ENCODE results near the gene CD244. TPM values are rescaled to one million over a fixed set of nuclear protein-coding genes. Genes with fewer than 3 reads are reported as not detected.

CD244 gene
- total and polyA plus RNA-seq, 8 donors, result 0.15 to 1.1 (median 0.43) TPM; not detected in 3

DNA sequence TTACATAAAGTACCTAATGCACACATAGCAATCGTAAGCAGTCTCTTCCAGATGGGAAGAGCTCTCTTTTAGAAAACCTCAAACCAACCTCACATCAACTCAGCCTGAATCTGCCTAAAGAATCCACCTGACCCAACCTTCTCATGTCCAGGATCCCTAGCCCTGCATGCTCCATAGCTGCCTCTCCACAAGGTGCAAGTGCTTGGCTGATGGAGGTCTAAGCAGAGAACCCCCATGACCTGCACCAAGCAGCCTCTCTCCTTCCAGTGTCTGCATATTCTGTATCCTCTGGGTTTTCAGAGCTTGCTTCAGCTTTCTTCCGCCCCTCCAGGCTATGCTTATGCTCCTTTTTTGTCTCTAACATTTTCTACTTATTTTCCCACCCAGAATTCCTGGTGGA is 64.2 kb downstream of the CD244 start:
- no peak for DNase-seq
- no peaks in the 10 kb centered on the region for H3K9me3 ChIP-seq
- H3K4me3 ChIP-seq, result no peak overlapping the region
- H3K36me3 ChIP-seq, result no peaks in the 10 kb centered on the region
- intact Hi-C loops (cut with DNase I; ENCODE audit: low total_unique reads), result no loop called here
- no peak for TF ChIP-seq EP300 (IDR thresholded peaks at IDR 0.05)
- TF ChIP-seq POLR2A (IDR thresholded peaks at IDR 0.05), result no peak
- TF ChIP-seq, protein P1, sequence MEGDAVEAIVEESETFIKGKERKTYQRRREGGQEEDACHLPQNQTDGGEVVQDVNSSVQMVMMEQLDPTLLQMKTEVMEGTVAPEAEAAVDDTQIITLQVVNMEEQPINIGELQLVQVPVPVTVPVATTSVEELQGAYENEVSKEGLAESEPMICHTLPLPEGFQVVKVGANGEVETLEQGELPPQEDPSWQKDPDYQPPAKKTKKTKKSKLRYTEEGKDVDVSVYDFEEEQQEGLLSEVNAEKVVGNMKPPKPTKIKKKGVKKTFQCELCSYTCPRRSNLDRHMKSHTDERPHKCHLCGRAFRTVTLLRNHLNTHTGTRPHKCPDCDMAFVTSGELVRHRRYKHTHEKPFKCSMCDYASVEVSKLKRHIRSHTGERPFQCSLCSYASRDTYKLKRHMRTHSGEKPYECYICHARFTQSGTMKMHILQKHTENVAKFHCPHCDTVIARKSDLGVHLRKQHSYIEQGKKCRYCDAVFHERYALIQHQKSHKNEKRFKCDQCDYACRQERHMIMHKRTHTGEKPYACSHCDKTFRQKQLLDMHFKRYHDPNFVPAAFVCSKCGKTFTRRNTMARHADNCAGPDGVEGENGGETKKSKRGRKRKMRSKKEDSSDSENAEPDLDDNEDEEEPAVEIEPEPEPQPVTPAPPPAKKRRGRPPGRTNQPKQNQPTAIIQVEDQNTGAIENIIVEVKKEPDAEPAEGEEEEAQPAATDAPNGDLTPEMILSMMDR (IDR thresholded peaks at IDR 0.05), result no peak
- TF ChIP-seq POLR2AphosphoS5 (IDR thresholded peaks at IDR 0.05), result no peak
- H3K27ac ChIP-seq, result peak overlapping the region in 1 of 5 donors; percentile 41
- WGBS, 5 donors, result 79 to 99% (median 90%) methylated on average over 2 of the region's 2 CpGs
- H3K4me1 ChIP-seq, result no peaks in the 10 kb centered on the region
- no peaks in the 10 kb centered on the region for H3K27me3 ChIP-seq

DNA sequence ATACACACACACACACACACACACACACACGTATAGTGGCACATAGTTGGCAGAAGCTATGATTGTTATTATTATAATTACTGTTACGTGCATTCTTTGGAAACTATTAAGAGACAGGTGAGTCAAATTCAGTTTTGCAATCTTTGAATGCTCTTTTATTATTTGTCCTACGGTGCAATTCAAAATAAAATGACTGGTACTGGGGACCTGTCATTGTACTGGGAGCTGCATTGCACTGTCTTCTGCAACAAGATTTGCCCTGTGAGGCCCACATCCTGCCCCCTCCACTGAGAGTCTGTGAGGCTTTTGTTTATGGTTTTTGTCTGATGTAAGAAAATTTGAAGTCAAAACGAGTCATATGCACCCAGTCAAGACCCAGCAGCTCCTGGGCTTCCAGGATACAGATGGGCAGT is 64.8 kb downstream of the CD244 start:
- H3K27ac ChIP-seq, result peak overlapping the region in 1 of 5 donors; percentile 41
- no peaks in the 10 kb centered on the region for H3K9me3 ChIP-seq
- intact Hi-C loops (cut with DNase I; ENCODE audit: low total_unique reads), result no loop called here
- H3K4me1 ChIP-seq, result no peaks in the 10 kb centered on the region
- WGBS, 5 donors, result 38 to 44% (median 44%) methylated on average over 4 of the region's 4 CpGs
- no peaks in the 10 kb centered on the region for H3K36me3 ChIP-seq
- H3K4me3 ChIP-seq, result no peak overlapping the region
- peak; percentile 41 to 45 for DNase-seq
- no peak for TF ChIP-seq POLR2A (IDR thresholded peaks at IDR 0.05)
- TF ChIP-seq, protein P1 (IDR thresholded peaks at IDR 0.05), result no peak
- no peak for TF ChIP-seq EP300 (IDR thresholded peaks at IDR 0.05)
- no peak for TF ChIP-seq POLR2AphosphoS5 (IDR thresholded peaks at IDR 0.05)
- H3K27me3 ChIP-seq, result no peaks in the 10 kb centered on the region

DNA sequence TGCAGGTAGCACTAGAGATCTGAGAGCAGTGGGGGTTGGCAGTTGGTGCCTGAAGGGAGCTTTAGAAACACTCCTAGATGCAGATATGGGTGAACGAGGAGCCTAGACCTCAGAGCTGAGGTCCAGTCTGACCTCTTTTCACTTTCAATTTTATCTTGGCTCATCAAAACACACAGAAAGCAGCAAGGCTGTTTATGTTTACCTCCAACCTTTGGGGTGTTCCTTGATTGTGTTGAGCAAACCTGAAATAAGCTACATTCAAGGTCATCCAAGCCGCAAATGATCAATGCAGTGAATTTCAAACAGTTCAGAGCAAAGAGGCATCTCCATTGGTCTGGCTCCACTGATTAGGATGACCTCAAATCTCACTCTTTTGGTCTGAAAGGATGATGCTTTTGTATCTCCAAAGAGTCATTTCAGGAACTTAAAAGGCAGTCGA is 65.4 kb downstream of the CD244 start:
- H3K4me3 ChIP-seq, result peak overlapping the region in 2 of 4 donors; percentile 9 to 34
- no peak for DNase-seq
- 61 to 87% (median 82%) methylated on average over 3 of the region's 3 CpGs for WGBS, 5 donors

DNA sequence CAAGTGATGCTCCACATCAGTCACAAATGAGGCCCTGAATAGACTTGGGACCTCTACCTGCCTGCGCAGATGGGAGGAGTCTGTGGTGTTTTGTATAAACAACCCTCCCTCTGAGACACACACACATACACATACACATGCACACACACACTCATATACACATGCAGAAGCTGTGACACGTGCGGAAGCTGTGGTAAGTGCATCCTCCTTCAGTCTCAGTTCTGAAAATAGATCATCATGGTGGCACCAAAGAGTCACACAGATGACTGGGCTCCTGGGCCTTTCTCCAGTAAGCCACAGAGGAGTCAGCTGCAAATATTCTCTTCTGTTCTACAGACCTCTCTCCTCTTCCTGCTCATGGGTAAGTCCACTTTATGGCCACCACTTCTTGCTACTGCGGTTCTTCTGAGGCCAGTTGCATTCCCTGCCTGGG is 66.7 kb downstream of the CD244 start, which contains the start of gene LY9:
Gene LY9 (plus strand): TSS at position 224 of the 433 bp plus-strand sequence. CDS start 14 bp downstream, at position 238.
- DNase-seq, result peak; percentile 45 to 84
- TF ChIP-seq EP300 (IDR thresholded peaks at IDR 0.05) (no peak), POLR2AphosphoS5 (IDR thresholded peaks at IDR 0.05) (peak in 2 of 3 donors; percentile 31 to 59)
- no peaks in the 10 kb centered on the region for H3K36me3 ChIP-seq
- intact Hi-C loops (cut with DNase I; ENCODE audit: low total_unique reads), result no loop called here
- peak within 1 kb of the TSS in 3 of 5 donors; percentile 15 to 66 (median 46) for H3K27ac ChIP-seq
- no peaks in the 10 kb centered on the region for H3K9me3 ChIP-seq
- no peaks in the 10 kb centered on the region for H3K27me3 ChIP-seq
- no peaks in the 10 kb centered on the region for H3K4me1 ChIP-seq
- 80 to 95% (median 88%) methylated on average over 2 to 4 of the region's 4 CpGs for WGBS, 5 donors
- peak within 1 kb of the TSS in 2 of 4 donors; percentile 9 to 34 for H3K4me3 ChIP-seq

More for the DNA sequence above, 65.4 kb downstream of the CD244 start:
- Histone ChIP-seq H3K4me1 (no peaks in the 10 kb centered on the region), H3K27ac (peak overlapping the region in 2 of 5 donors; percentile 46 to 65), H3K36me3 (no peaks in the 10 kb centered on the region), H3K9me3 (no peaks in the 10 kb centered on the region), H3K27me3 (no peaks in the 10 kb centered on the region)
- TF ChIP-seq POLR2A (IDR thresholded peaks at IDR 0.05) (no peak), POLR2AphosphoS5 (IDR thresholded peaks at IDR 0.05) (no peak)
- intact Hi-C loops (cut with DNase I; ENCODE audit: low total_unique reads), result no loop called here

DNA sequence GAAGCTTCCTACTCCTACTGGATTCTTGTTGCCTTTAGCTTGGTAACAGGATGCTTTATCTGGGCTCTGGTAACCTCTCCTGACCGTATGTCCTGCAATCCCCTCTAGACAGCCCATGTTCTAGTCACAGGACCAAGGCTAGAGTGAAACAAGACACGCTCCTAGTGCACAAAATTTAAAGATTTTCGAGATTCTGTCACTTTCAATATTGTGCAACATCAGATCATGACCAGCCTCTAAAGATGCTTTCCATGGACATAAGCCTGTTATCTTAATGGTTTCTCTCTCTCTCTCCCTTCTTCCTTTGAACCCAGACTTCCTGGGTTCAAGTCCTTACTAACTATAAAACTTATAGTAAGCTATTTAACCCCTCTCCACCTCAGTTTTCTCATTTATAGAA is 68.3 kb downstream of the CD244 start:
- H3K4me3 ChIP-seq, result no peak overlapping the region

More for the DNA sequence above, 68.3 kb downstream of the CD244 start:
- Histone ChIP-seq H3K9me3 (no peaks in the 10 kb centered on the region), H3K36me3 (no peaks in the 10 kb centered on the region), H3K27me3 (no peaks in the 10 kb centered on the region), H3K27ac (no peak overlapping the region), H3K4me1 (no peaks in the 10 kb centered on the region)
- no peak for DNase-seq
- WGBS, 5 donors, result 47 to 53% (median 53%) methylated on average over 3 of the region's 3 CpGs
- intact Hi-C loops (cut with DNase I; ENCODE audit: low total_unique reads), result no loop called here
- TF ChIP-seq POLR2A (IDR thresholded peaks at IDR 0.05) (no peak), EP300 (IDR thresholded peaks at IDR 0.05) (no peak)
- TF ChIP-seq, protein P1 (IDR thresholded peaks at IDR 0.05), result no peak

All from stomach (tissue), 9 donors.